Measurements from ENCODE around the gene PRRX2. TPM values are rescaled to one million over a fixed set of nuclear protein-coding genes. Genes with fewer than 3 reads are reported as not detected.
A peak's percentile ranks its signal among the peaks of the same experiment; 100 is the strongest.

PRRX2 gene
- total and polyA plus RNA-seq, 9 of the 15 experiments (the other 6 are each of a cell fraction or from before 2014, with no cell fraction given): 0.21 TPM; not detected in 8

DNA sequence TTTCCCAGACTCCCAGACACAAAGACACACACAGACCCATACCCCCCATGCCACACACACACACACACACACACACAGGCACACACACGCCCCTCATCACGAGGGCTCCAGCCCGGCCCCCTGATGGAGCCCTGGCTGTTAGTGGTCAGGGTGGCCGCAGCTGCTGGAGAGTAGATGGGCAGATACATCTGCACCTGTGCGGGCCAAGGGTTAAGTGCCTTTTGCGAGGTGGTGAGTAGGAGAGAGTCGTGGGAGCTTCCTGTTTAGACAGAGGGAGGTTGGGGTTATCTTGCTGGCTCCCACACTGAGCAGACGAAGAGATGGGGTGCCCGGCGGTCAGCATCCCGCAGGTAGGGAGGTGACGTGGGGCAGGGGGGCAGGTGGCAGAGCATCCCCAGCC, 8.2 kb downstream of the PRRX2 start:
- TF ChIP-seq, protein P1, sequence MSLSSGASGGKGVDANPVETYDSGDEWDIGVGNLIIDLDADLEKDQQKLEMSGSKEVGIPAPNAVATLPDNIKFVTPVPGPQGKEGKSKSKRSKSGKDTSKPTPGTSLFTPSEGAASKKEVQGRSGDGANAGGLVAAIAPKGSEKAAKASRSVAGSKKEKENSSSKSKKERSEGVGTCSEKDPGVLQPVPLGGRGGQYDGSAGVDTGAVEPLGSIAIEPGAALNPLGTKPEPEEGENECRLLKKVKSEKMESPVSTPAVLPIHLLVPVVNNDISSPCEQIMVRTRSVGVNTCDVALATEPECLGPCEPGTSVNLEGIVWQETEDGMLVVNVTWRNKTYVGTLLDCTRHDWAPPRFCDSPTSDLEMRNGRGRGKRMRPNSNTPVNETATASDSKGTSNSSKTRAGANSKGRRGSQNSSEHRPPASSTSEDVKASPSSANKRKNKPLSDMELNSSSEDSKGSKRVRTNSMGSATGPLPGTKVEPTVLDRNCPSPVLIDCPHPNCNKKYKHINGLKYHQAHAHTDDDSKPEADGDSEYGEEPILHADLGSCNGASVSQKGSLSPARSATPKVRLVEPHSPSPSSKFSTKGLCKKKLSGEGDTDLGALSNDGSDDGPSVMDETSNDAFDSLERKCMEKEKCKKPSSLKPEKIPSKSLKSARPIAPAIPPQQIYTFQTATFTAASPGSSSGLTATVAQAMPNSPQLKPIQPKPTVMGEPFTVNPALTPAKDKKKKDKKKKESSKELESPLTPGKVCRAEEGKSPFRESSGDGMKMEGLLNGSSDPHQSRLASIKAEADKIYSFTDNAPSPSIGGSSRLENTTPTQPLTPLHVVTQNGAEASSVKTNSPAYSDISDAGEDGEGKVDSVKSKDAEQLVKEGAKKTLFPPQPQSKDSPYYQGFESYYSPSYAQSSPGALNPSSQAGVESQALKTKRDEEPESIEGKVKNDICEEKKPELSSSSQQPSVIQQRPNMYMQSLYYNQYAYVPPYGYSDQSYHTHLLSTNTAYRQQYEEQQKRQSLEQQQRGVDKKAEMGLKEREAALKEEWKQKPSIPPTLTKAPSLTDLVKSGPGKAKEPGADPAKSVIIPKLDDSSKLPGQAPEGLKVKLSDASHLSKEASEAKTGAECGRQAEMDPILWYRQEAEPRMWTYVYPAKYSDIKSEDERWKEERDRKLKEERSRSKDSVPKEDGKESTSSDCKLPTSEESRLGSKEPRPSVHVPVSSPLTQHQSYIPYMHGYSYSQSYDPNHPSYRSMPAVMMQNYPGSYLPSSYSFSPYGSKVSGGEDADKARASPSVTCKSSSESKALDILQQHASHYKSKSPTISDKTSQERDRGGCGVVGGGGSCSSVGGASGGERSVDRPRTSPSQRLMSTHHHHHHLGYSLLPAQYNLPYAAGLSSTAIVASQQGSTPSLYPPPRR (CRISPR knock-in tag; IDR thresholded peaks at IDR 0.05; ENCODE audit: borderline replicate concordance): 0 out of 2 replicates have a peak, but pooled peaks have one; percentile 27
- TF ChIP-seq NFE2L1 (tag; IDR thresholded peaks at IDR 0.05; ENCODE audit: borderline replicate concordance, low read depth): no peak
- peak; percentile 49; the same call in 1 of the 2 replicates for TF ChIP-seq CBFA2T3 (IDR thresholded peaks at IDR 0.05)
- TF ChIP-seq, protein P2, sequence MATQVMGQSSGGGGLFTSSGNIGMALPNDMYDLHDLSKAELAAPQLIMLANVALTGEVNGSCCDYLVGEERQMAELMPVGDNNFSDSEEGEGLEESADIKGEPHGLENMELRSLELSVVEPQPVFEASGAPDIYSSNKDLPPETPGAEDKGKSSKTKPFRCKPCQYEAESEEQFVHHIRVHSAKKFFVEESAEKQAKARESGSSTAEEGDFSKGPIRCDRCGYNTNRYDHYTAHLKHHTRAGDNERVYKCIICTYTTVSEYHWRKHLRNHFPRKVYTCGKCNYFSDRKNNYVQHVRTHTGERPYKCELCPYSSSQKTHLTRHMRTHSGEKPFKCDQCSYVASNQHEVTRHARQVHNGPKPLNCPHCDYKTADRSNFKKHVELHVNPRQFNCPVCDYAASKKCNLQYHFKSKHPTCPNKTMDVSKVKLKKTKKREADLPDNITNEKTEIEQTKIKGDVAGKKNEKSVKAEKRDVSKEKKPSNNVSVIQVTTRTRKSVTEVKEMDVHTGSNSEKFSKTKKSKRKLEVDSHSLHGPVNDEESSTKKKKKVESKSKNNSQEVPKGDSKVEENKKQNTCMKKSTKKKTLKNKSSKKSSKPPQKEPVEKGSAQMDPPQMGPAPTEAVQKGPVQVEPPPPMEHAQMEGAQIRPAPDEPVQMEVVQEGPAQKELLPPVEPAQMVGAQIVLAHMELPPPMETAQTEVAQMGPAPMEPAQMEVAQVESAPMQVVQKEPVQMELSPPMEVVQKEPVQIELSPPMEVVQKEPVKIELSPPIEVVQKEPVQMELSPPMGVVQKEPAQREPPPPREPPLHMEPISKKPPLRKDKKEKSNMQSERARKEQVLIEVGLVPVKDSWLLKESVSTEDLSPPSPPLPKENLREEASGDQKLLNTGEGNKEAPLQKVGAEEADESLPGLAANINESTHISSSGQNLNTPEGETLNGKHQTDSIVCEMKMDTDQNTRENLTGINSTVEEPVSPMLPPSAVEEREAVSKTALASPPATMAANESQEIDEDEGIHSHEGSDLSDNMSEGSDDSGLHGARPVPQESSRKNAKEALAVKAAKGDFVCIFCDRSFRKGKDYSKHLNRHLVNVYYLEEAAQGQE (IDR thresholded peaks at IDR 0.05; ENCODE audit: borderline replicate concordance): no peak
- TF ChIP-seq, protein P2 (CRISPR knock-in tag; IDR thresholded peaks at IDR 0.05; ENCODE audit: low read depth): no peak
- TF ChIP-seq POLR2G (IDR thresholded peaks at IDR 0.05; ENCODE audit: low read depth, low read length): 0 out of 2 replicates have a peak, but pooled peaks have one; percentile 21
- peak; percentile 33; the same call in 1 of the 2 replicates for TF ChIP-seq CBFA2T2 (conservative IDR thresholded peaks at IDR 0.05)
- no peaks in the 10 kb centered on the region; the same call in 2 of the 3 replicates for H3K36me3 ChIP-seq (ENCODE audit: control insufficient read depth, insufficient read depth, low read length)
- in situ Hi-C loops (cut with MboI) (loop anchor here (5.0 to 25.0 kb wide), 4 partner anchors 664 to 1459 kb away; partner anchors contain the start of genes COQ4 and TRUB2), intact Hi-C loops (cut with micrococcal nuclease) (loop anchor here (10.0 kb wide), 1 partner anchor 979 kb away; no protein-coding TSS in a partner anchor)
- BruUV-seq (replicated peaks): no TSS peak
- peaks cover 0 to 30% of the 10 kb centered on the region in 2 experiments; a peak in 2 of 5 replicates for H3K4me1 ChIP-seq (replicated peaks in 1 of 2; ENCODE audit: control insufficient read depth in 2 of 2, insufficient read depth in 2 of 2, low read length in 2 of 2)
- no peak overlapping the region for H3K4me3 ChIP-seq
- DNase-seq (ENCODE audit: extremely low read depth in 1 of 4, low spot score in 3 of 4): no peak
- peaks cover 37 to 75% of the 10 kb centered on the region in 2 experiments for H3K27me3 ChIP-seq (ENCODE audit: control insufficient read depth in 2 of 2, insufficient read depth in 2 of 2, low read length in 2 of 2)
- H3K79me2 ChIP-seq (ENCODE audit: control insufficient read depth, insufficient read depth, low read length): no peaks in the 10 kb centered on the region
- H3K27ac ChIP-seq (ENCODE audit: extremely low read depth, low read depth, low read length): no peak overlapping the region
- ChIA-PET CTCF (ENCODE audit: low intra/inter-chr PET ratio) (no interaction called here), POLR2A (interaction anchor here (0.6 to 0.9 kb wide), 11 partner anchors 9 to 1466 kb away, joined by 3 to 8 read pairs (median 3); no protein-coding TSS in a partner anchor)
- whole genome bisulfite sequencing (ENCODE audit: insufficient coverage, low coverage, missing lambda C conversion rate): 16% methylated on average over 12 of the region's 12 CpGs
- no peak overlapping the region for H3K9ac ChIP-seq (ENCODE audit: insufficient read depth in 1 of 2, low read depth in 2 of 2, low read length in 2 of 2)
- FAIRE-seq: peak; percentile 23
- peaks cover 31% of the 10 kb centered on the region; the same call in 1 of the 2 replicates for H4K20me1 ChIP-seq (replicated peaks; ENCODE audit: control insufficient read depth, insufficient read depth, low read length)
- no peak for ATAC-seq
- no peak overlapping the region for H3K4me2 ChIP-seq (ENCODE audit: insufficient read depth, low read length)
- no peak overlapping the region for H2AFZ ChIP-seq (ENCODE audit: low read depth, low read length)
- H3K9me1 ChIP-seq (ENCODE audit: control insufficient read depth, insufficient read depth, low read length): peaks cover 3% of the 10 kb centered on the region
- H3K9me3 ChIP-seq (replicated peaks; ENCODE audit: control insufficient read depth, insufficient read depth, low read depth, low read length): peaks cover 2% of the 10 kb centered on the region; the same call in 1 of the 2 replicates

Data from K562 (cell line).